Skeletal muscle satellite cell (primary cell): ENCODE data around the gene BCL7C.
"Not testable (repeated sequence)": the region's sequence is repeated elsewhere in the genome, so short reads cannot be mapped to it uniquely, and the experiment has no call there.

Source experiments
- H3K27me3 ChIP-seq: 2 replicates; pipeline ENCODE4 v1.7.0; 2013; ENCODE audit warnings: low read length; ENCODE audit not compliant: control insufficient read depth, insufficient read depth
- H3K36me3 ChIP-seq: 2 replicates; pipeline ENCODE4 v1.7.0; 2013; ENCODE audit warnings: mild to moderate bottlenecking, control low read depth, low read length; ENCODE audit not compliant: insufficient read depth
- H3K4me1 ChIP-seq: 2 replicates; pipeline ENCODE4 v1.7.0; 2013; ENCODE audit warnings: low read length; ENCODE audit not compliant: control insufficient read depth, insufficient read depth
- H3K4me2 ChIP-seq: 2 replicates; pipeline ENCODE4 v1.7.0; 2013; ENCODE audit warnings: mild to moderate bottlenecking, low read length
- H3K4me3 ChIP-seq: 2 replicates; pipeline ENCODE4 v1.7.0; 2013; ENCODE audit warnings: low read length
- H3K9ac ChIP-seq: 2 replicates; pipeline ENCODE4 v1.7.0; 2013; ENCODE audit warnings: mild to moderate bottlenecking, low read depth, low read length, moderate library complexity
- H3K9me3 ChIP-seq: replicated peaks from 2 replicates; pipeline ENCODE4 v1.7.0; 2013; ENCODE audit warnings: mild to moderate bottlenecking, control low read depth, low read length

BCL7C gene

GRCh38 chr16:30891043-30891823 lies 2.6 kb downstream of the BCL7C start:
- H3K9me3 ChIP-seq, H3K9ac ChIP-seq, H3K4me2 ChIP-seq, H3K27me3 ChIP-seq, H3K4me3 ChIP-seq: not testable (repeated sequence)
- peaks cover 30% of the 10 kb centered on the region for H3K4me1 ChIP-seq
- peaks cover 29% of the 10 kb centered on the region for H3K36me3 ChIP-seq

GRCh38 chr16:30889721-30890120 lies 4.2 kb downstream of the BCL7C start:
- H3K27me3 ChIP-seq, result no peaks in the 10 kb centered on the region
- H3K4me1 ChIP-seq, result peaks cover 16% of the 10 kb centered on the region
- H3K36me3 ChIP-seq, result peaks cover 40% of the 10 kb centered on the region
- no peak overlapping the region for H3K4me3 ChIP-seq
- H3K4me2 ChIP-seq, result no peak overlapping the region
- H3K9me3 ChIP-seq, result no peaks in the 10 kb centered on the region
- H3K9ac ChIP-seq, result no peak overlapping the region

GRCh38 chr16:30888856-30889499 lies 4.9 kb downstream of the BCL7C start:
- Histone ChIP-seq H3K9me3 (no peaks in the 10 kb centered on the region), H3K4me2 (no peak overlapping the region), H3K27me3 (no peaks in the 10 kb centered on the region), H3K4me3 (no peak overlapping the region), H3K36me3 (peaks cover 41% of the 10 kb centered on the region), H3K4me1 (peaks cover 9% of the 10 kb centered on the region), H3K9ac (no peak overlapping the region)

GRCh38 chr16:30887927-30888326 lies 6.0 kb downstream of the BCL7C start:
- peaks cover 41% of the 10 kb centered on the region for H3K36me3 ChIP-seq
- H3K4me1 ChIP-seq, result peaks cover 5% of the 10 kb centered on the region
- H3K27me3 ChIP-seq, result no peaks in the 10 kb centered on the region
- H3K4me3 ChIP-seq, result no peak overlapping the region
- H3K4me2 ChIP-seq, result no peak overlapping the region
- H3K9me3 ChIP-seq, result no peaks in the 10 kb centered on the region
- no peak overlapping the region for H3K9ac ChIP-seq

GRCh38 chr16:30886145-30886544 lies 7.7 kb downstream of the BCL7C start:
- no peaks in the 10 kb centered on the region for H3K27me3 ChIP-seq
- H3K4me3 ChIP-seq, result no peak overlapping the region
- H3K4me1 ChIP-seq, result no peaks in the 10 kb centered on the region
- no peak overlapping the region for H3K4me2 ChIP-seq
- no peaks in the 10 kb centered on the region for H3K9me3 ChIP-seq
- H3K9ac ChIP-seq, result no peak overlapping the region
- H3K36me3 ChIP-seq, result peaks cover 37% of the 10 kb centered on the region

- Histone ChIP-seq H3K4me3 (no peak overlapping the region), H3K27me3 (no peaks in the 10 kb centered on the region), H3K9ac (no peak overlapping the region), H3K4me1 (no peaks in the 10 kb centered on the region), H3K4me2 (no peak overlapping the region), H3K9me3 (no peaks in the 10 kb centered on the region), H3K36me3 (peaks cover 37% of the 10 kb centered on the region)
These were observed 8.7 kb downstream of the BCL7C start for GRCh38 chr16:30885196-30885595.

- Histone ChIP-seq H3K4me1 (no peaks in the 10 kb centered on the region), H3K9ac (no peak overlapping the region), H3K9me3 (no peaks in the 10 kb centered on the region), H3K4me3 (no peak overlapping the region), H3K4me2 (no peak overlapping the region), H3K27me3 (no peaks in the 10 kb centered on the region), H3K36me3 (peaks cover 37% of the 10 kb centered on the region)
These were observed 9.1 kb downstream of the BCL7C start for GRCh38 chr16:30884760-30885159.

- Histone ChIP-seq H3K9ac (no peak overlapping the region), H3K36me3 (peaks cover 23% of the 10 kb centered on the region), H3K4me3 (no peak overlapping the region), H3K27me3 (no peaks in the 10 kb centered on the region), H3K4me1 (no peaks in the 10 kb centered on the region), H3K4me2 (no peak overlapping the region), H3K9me3 (no peaks in the 10 kb centered on the region)
These were observed 11.2 kb downstream of the BCL7C start for GRCh38 chr16:30882429-30883310.

- no peaks in the 10 kb centered on the region for H3K9me3 ChIP-seq
- peaks cover 14% of the 10 kb centered on the region for H3K4me1 ChIP-seq
- H3K9ac ChIP-seq, result peak overlapping the region; percentile 88
- no peaks in the 10 kb centered on the region for H3K27me3 ChIP-seq
- peak overlapping the region; percentile 95 for H3K4me2 ChIP-seq
- no peaks in the 10 kb centered on the region for H3K36me3 ChIP-seq
- peak overlapping the region; percentile 92 for H3K4me3 ChIP-seq
These were observed 17.0 kb downstream of the BCL7C start for GRCh38 chr16:30876867-30877266.

- peak overlapping the region; percentile 92 for H3K4me3 ChIP-seq
These were observed 17.7 kb downstream of the BCL7C start for GRCh38 chr16:30875871-30876801.

More at GRCh38 chr16:30875871-30876801, 17.7 kb downstream of the BCL7C start:
- peak overlapping the region; percentile 88 for H3K9ac ChIP-seq
- peak overlapping the region; percentile 95 for H3K4me2 ChIP-seq
- no peaks in the 10 kb centered on the region for H3K36me3 ChIP-seq
- no peaks in the 10 kb centered on the region for H3K9me3 ChIP-seq
- no peaks in the 10 kb centered on the region for H3K27me3 ChIP-seq
- H3K4me1 ChIP-seq, result peaks cover 14% of the 10 kb centered on the region
